ENCODE measurements around the gene OLIG3. TPM values are rescaled to one million over a fixed set of nuclear protein-coding genes. Genes with fewer than 3 reads are reported as not detected.

OLIG3 gene
- total RNA-seq, 1 experiment from 2014 or later = 5.4 TPM

GRCh38 chr6:137471986-137472385 is 22.2 kb downstream of the OLIG3 start:
- no peak for TF ChIP-seq IRF1 (CRISPR knock-in tag; IDR thresholded peaks at IDR 0.05)
- TF ChIP-seq ZNF263 (CRISPR knock-in tag; IDR thresholded peaks at IDR 0.05; ENCODE audit: low read depth) = no peak
- TF ChIP-seq ZNF671 (CRISPR knock-in tag; IDR thresholded peaks at IDR 0.05) = no peak
- no peak for TF ChIP-seq ZSCAN18 (CRISPR knock-in tag; IDR thresholded peaks at IDR 0.05)
- TF ChIP-seq RELA (CRISPR knock-in tag; IDR thresholded peaks at IDR 0.05; ENCODE audit: borderline replicate concordance) = no peak
- TF ChIP-seq ARID4B (CRISPR knock-in tag; IDR thresholded peaks at IDR 0.05; ENCODE audit: borderline replicate concordance) = no peak
- no peak for TF ChIP-seq NFE2L1 (CRISPR knock-in tag; IDR thresholded peaks at IDR 0.05)
- no peak for TF ChIP-seq STAT6 (CRISPR knock-in tag; conservative IDR thresholded peaks at IDR 0.05; ENCODE audit: low read depth)
- TF ChIP-seq ZNF317 (CRISPR knock-in tag; IDR thresholded peaks at IDR 0.05; ENCODE audit: borderline replicate concordance, low read depth) = no peak
- TF ChIP-seq RORB (CRISPR knock-in tag; IDR thresholded peaks at IDR 0.05) = no peak
- CTCF ChIA-PET = interaction anchor here (1.5 kb wide), 1 partner anchor 118 kb away, joined by 5 read pairs; no protein-coding TSS in a partner anchor
- Mint-ChIP-seq H3K27me3 (ENCODE audit: low read depth) (no peaks in the 10 kb centered on the region), H3K4me1 (peaks cover 19% of the 10 kb centered on the region), H3K36me3 (0 out of 2 replicates have a peak, but pooled peaks cover 2% of the 10 kb centered on the region), H3K9me3 (peaks cover 2% of the 10 kb centered on the region; the same call in 1 of the 2 replicates), H3K4me3 (no peak overlapping the region), H3K27ac (no peak overlapping the region)
- DNase-seq (ENCODE audit: low spot score) = no peak
- POLR2A ChIA-PET = no interaction called here
- no peak for ATAC-seq

- POLR2A ChIA-PET = no interaction called here
- Mint-ChIP-seq H3K27ac (no peak overlapping the region), H3K4me3 (no peak overlapping the region), H3K4me1 (peaks cover 19% of the 10 kb centered on the region), H3K36me3 (no peaks in the 10 kb centered on the region), H3K9me3 (no peaks in the 10 kb centered on the region), H3K27me3 (ENCODE audit: low read depth) (no peaks in the 10 kb centered on the region)
- ATAC-seq = no peak
- CTCF ChIA-PET = interaction anchor here (1.5 kb wide), 1 partner anchor 118 kb away, joined by 5 read pairs; no protein-coding TSS in a partner anchor
- TF ChIP-seq ZNF512 (CRISPR knock-in tag; IDR thresholded peaks at IDR 0.05; ENCODE audit: borderline replicate concordance) (no peak), MAX (CRISPR knock-in tag; IDR thresholded peaks at IDR 0.05) (no peak), FOXK1 (CRISPR knock-in tag; IDR thresholded peaks at IDR 0.05) (no peak), ATF3 (CRISPR knock-in tag; conservative IDR thresholded peaks at IDR 0.05) (no peak), EMX1 (CRISPR knock-in tag; IDR thresholded peaks at IDR 0.05) (no peak), PRDM15 (CRISPR knock-in tag; IDR thresholded peaks at IDR 0.05) (no peak)
- DNase-seq (ENCODE audit: low spot score) = no peak
Measured at GRCh38 chr6:137471497-137471896, 22.7 kb downstream of the OLIG3 start.

Measured in WTC11 (cell line).